ENCODE measurements around the gene GMCL2.
"Not testable (repeated sequence)": the region's sequence is repeated elsewhere in the genome, so short reads cannot be mapped to it uniquely, and the experiment has no call there.

The GMCL2 gene, protein sequence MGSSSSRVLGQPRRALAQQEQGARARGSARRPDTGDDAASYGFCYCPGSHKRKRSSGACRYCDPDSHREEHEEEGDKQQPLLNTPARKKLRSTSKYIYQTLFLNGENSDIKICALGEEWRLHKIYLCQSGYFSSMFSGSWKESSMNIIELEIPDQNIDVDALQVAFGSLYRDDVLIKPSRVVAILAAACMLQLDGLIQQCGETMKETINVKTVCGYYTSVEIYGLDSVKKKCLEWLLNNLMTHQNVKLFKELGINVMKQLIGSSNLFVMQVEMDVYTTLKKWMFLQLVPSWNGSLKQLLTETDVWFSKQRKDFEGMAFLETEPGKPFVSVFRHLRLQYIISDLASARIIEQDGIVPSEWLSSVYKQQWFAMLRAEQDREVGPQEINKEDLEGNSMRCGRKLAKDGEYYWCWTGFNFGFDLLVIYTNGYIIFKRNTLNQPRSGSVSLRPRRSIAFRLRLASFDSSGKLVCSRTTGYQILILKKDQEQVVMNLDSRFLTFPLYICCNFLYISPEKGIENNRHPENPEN

GRCh38 chr5:178187014-178187413 is at the start of gene GMCL2:
GMCL2 (minus strand) TSS chr5:178187371; CDS start chr5:178187299, 72 bp downstream.
- no peak for DNase-seq (ENCODE audit: low spot score)

- no peak for DNase-seq (ENCODE audit: low spot score)
These were observed 49.5 kb upstream of the GMCL2 start for GRCh38 chr5:178236679-178237078.

- DNase-seq (ENCODE audit: low spot score): no peak
These were observed 49.0 kb upstream of the GMCL2 start for GRCh38 chr5:178236126-178236525.

DNA sequence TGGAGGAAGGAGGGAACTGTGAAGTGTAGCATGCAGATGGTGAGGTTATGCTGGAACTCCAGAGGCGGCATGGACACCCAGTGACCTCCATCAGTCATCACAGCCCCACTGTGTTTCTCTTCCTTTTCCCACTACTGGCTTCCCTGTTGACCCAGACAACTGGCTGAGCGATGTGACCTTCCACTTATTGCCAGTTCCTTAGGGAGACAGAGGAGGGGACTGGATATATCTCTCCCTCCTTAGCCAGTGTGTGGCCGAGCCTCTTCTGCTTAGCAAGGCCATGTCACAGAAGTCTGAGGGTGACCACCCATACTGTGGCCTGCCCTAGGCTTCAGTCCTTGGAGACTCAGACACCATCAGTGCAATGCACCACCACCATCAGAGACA is 48.4 kb upstream of the GMCL2 start:
- DNase-seq (ENCODE audit: low spot score): no peak

- peak; percentile 81 for DNase-seq (ENCODE audit: low spot score)
These were observed 47.8 kb upstream of the GMCL2 start for GRCh38 chr5:178234750-178235587.

DNA sequence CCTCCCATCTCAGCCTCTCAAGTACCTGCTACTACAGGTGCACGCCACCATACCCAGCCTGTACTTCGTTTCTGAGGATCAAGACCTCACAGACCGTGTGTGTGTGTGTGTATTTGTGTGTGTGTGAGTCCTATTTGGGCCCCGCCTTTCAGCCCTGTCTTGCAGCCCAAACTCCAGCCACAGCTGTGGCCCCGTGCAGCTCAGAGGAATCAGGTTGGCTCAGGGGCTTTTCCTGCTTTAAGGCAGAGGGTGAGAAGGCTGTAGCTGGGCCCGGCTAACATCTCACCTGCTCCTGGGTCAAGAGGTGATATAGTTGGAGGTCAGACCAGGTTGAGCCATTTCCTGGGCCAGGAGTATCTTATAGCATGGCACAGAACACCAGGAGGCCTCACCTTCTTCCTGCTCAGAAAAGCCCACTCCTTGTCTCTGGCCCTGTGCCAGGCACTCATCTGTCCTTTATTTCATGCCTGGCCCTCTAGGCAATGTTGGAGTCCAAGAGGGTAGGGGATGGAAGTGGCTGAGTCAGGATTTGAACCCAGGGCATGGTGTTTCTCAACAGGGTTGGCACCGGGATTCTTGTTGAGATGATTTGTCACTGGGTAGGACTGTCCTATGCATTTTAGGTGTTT is 47.1 kb upstream of the GMCL2 start:
- DNase-seq (ENCODE audit: low spot score): no peak

DNA sequence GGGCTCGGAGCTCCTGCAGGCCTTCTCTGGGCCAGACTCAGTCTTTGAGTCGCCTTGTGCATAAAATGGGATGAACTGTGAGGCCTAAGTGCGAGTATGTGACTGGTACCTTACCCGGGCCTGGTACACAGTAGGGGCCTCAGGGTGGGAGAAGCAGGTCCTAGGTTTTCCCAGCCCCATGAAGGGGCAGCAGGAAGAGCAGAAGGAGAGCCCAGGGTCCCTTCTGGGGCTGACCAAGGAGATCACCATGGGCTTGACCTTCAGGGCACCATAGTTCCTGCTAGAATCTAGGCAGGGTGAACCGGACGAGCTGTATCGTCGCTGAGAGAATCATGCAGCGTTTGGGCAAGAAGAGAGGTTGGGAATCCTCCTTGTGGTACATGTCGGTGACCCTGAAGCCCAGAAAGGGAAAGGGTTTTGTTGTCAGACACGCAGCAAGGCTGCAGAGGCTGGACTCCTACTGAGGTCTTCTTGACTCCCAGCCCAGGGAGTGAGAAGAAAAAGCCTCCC is 45.8 kb upstream of the GMCL2 start:
- DNase-seq (ENCODE audit: low spot score): no peak

- DNase-seq (ENCODE audit: low spot score): peak; percentile 83
These were observed 45.2 kb upstream of the GMCL2 start, which contains the start of gene PHYKPL for GRCh38 chr5:178232124-178232919. PHYKPL (minus strand) TSS chr5:178232802; CDS start chr5:178232550, 252 bp downstream.

DNA sequence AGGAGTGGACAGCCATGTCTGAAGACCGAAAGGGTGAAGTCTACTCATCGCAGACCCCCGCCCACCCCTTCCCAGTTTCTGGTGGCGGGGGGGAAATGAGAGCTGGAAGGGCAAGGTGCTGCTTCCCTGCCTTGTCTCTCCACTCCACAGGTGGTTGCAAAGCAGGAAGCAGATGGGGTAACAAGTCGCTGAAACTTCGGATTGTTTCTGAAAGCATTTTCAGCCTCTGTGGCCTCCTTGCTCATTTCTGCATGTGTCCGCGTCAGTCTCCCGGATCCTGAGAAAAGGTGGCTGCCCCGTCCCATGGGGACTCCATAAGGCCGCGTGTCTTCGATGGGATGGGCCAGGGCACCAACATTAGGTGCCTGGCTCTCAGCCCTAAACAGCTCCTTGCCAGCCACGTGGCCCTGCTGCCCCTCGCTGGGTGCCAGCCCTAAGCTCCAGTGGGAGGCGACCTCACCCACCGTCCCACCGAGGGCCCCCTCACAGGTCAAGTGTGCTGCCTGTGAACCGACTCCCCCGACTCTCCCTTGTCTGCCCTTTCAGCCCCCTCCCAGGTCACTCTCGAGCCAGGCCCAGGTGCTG is 44.5 kb upstream of the GMCL2 start:
- DNase-seq (ENCODE audit: low spot score): no peak

- peak; percentile 45 for DNase-seq (ENCODE audit: low spot score)
These were observed 43.8 kb upstream of the GMCL2 start for GRCh38 chr5:178230879-178231538.

- DNase-seq (ENCODE audit: low spot score): no peak
These were observed 42.7 kb upstream of the GMCL2 start for GRCh38 chr5:178229861-178230260.

- DNase-seq (ENCODE audit: low spot score): not testable (repeated sequence)
These were observed 41.9 kb upstream of the GMCL2 start for GRCh38 chr5:178229111-178229510.

- no peak for DNase-seq (ENCODE audit: low spot score)
These were observed 41.4 kb upstream of the GMCL2 start for GRCh38 chr5:178228609-178229008.

DNA sequence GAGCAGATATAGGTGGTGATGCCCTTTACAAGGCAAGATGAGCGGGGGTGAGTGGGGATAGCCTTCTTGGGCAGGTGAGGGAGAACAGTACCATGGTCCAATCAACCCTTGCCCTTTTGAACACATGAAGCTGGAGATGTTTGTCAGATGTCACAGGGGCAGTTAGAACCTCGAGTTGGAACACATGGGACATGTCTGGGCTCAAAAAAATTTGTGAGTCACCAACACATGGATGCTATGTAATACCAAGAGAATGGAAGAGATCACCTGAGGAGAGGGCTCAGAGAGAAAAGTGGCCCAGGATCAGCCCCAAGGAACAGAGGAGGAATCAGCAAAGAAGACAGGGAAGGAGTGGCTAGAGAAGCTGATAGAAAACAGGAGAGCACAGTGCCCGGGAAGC is 40.8 kb upstream of the GMCL2 start:
- DNase-seq (ENCODE audit: low spot score): no peak

GRCh38 chr5:178227138-178227659 is 40.0 kb upstream of the GMCL2 start:
- DNase-seq (ENCODE audit: low spot score): no peak

GRCh38 chr5:178225174-178225573 is 38.0 kb upstream of the GMCL2 start:
- no peak for DNase-seq (ENCODE audit: low spot score)

- no peak for DNase-seq (ENCODE audit: low spot score)
These were observed 37.2 kb upstream of the GMCL2 start for GRCh38 chr5:178224403-178224802.

- no peak for DNase-seq (ENCODE audit: low spot score)
These were observed 36.7 kb upstream of the GMCL2 start for GRCh38 chr5:178223828-178224335.

- no peak for DNase-seq (ENCODE audit: low spot score)
These were observed 36.1 kb upstream of the GMCL2 start for GRCh38 chr5:178223196-178223773.

Data from hepatic stellate cell (primary cell).